Stimulated activated CD8-positive, alpha-beta memory T cell treated with anti-CD3 and anti-CD28 coated beads, Interleukin-7, amount 100 ng/mL, for 4 hours (primary cell): ENCODE data around the gene HEPN1.
"Not testable (repeated sequence)": the region's sequence is repeated elsewhere in the genome, so short reads cannot be mapped to it uniquely, and the experiment has no call there.

Experiments used
- DNase-seq, 2 donors: peaks; one replicate each; pipeline ENCODE4 v3.0.0-alpha.2; 2020; ENCODE audit warnings: low read depth in 2 of 2

HEPN1 gene

DNA sequence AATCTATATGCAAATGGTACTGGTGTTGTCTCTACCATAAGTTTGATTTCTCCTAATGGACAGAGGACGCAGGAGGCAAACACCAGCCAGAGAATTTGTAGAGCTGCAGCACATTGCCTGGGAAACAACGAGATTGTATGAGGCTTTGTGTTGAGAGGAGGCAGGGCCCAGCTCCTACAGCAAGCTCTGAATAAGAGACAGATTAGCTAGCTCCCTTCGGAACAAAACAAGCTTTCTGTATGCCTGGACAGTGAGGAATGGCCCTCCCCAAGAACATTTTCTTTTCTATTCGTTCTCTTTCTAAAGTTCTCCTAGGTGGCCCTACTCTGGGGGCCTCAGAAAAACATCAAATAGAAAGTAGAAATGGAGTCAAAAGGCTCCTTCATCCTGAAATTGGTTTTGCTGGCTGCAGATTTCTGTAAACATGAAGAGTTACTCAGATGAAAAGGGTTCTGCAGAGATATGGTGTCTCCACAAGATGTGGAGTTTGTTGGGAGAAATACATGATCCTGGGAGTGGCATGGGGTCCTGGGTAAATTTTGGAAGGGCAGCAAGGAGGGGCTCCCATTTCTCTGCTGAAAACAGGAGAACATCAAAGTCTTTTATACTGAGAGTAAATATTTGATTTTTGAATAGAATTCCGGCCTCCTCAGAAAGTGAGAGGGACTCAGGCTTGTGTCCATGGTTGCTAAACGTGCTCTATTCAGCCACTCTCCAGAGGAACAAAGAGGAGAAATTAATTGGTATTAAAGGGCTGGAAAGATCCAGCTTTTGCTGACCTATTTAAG lies 23.6 kb downstream of the HEPN1 start:
- DNase-seq = no peak

GRCh38 chr11:124943254-124943616 lies 24.2 kb downstream of the HEPN1 start:
- no peak for DNase-seq

DNA sequence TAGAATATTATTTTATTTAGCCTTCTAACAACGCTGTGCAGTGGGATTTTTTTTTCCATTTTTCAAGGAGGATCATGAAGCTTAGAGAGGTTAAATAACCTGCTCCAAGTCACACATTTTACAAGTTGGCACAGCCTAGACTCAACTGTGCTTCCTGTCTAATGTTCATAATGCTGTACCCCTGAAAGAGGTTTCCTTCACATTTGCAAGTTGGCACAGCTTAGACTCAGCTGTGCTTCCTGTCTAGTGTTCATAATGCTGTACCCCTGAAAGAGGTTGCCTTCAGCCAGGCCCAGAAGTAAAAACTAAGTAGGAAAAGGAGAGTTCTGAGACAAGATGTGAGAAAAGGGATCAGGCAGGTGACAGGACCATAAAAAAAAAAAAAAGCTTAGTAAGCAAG lies 24.7 kb downstream of the HEPN1 start:
- DNase-seq = no peak

DNA sequence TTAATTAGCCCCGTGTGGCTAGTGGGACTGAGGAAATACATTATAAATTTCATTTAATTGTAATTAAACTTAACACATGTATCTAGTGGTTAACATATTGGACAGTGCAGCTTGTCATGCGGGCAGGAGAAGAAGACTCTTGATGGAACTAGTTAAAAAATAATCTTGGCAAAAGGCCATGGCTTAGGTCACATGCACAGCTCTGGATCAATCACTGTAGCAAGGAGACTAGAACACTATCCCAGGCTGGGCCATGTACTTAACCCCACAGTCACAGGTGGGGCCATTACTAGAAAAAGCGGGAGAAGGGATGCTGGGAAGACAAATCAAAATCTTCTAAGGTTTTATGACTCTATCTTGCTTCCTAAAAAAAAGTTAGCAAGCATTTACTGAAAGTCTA lies 25.5 kb downstream of the HEPN1 start:
- DNase-seq = no peak

- no peak for DNase-seq
Measured at GRCh38 chr11:124945826-124946225, 26.8 kb downstream of the HEPN1 start.

DNA sequence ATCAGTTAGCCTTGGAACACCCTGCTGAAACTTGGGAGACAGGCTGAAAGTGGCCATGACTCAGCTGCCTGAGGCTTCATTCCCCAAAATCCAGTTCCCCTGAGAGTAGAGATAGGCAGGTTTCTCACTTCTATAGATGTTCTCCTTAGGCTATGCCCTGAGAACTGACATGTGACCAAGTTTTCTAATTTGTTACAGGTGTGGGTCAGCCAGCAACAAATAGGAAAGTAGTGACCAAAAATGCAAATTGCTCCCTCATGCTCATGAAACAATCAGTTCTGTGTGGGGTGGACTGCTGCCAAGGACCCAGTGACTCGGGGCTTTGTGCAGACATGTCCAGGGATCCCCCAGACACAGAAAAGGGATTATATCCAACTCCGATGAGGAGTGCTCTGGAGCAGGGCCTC lies 27.7 kb downstream of the HEPN1 start:
- no peak for DNase-seq

DNA sequence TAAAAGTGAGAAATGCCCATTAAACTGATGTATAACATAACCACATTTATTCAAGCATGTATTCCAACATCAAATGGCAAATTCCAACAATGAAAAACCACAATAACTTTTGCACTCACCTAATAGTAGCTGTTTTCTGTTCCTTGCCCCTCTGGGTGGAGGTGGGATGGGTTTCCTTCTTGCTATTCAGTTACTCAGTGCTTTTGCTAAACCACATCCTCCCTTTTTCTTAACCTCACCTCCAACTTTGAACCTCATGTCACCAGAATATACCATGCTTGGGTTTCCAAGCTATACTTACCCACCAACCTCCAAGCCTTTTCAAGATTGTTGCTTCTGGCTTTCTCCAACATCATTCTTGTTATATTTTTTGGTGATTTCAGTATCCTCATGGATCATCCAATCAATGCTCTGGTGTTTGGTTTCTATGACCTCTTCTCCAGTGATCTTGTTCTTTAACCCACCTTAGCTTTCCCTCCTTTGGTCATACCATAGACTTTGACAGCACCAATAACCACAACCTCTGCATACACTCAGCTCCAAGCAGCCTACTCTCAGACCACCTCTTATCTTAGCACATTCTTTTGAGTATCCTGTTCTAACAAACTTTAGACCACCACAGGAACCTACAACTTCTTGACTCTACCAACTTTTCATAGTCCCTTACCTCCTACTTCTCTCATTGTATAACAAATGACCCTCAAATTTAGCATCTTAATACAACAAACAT lies 31.7 kb downstream of the HEPN1 start:
- DNase-seq = no peak

GRCh38 chr11:124951341-124951740 lies 32.3 kb downstream of the HEPN1 start:
- DNase-seq = no peak

- peak; percentile 94 to 95 for DNase-seq
Measured at GRCh38 chr11:124953753-124954589, 34.9 kb downstream of the HEPN1 start, which contains the start of gene CCDC15. Gene CCDC15 (plus strand): TSS chr11:124954202. CDS start chr11:124954733, 531 bp downstream.

GRCh38 chr11:124954590-124954955 lies 35.5 kb downstream of the HEPN1 start:
- no peak for DNase-seq

- no peak for DNase-seq
Measured at GRCh38 chr11:124955035-124955434, 36.0 kb downstream of the HEPN1 start.

- DNase-seq = no peak
Measured at GRCh38 chr11:124961972-124962609, 43.0 kb downstream of the HEPN1 start.

- DNase-seq = not testable (repeated sequence)
Measured at GRCh38 chr11:124968197-124968596, 49.1 kb downstream of the HEPN1 start.
